GM12872 (cell line): ENCODE data around the gene EXD1.

Experiments
- CTCF ChIP-seq: IDR thresholded peaks from 3 replicates; pipeline ENCODE4 v1.5.1; 2011; ENCODE audit warnings: low read depth, mild to moderate bottlenecking, low read length, moderate library complexity; ENCODE audit not compliant: insufficient read depth

Gene EXD1

GRCh38 chr15:41218851-41219250, 11.7 kb downstream of the EXD1 start:
- TF ChIP-seq CTCF: no peak

- TF ChIP-seq CTCF: no peak
Observed at GRCh38 chr15:41215708-41216107, 14.8 kb downstream of the EXD1 start.

- no peak for TF ChIP-seq CTCF
Observed at GRCh38 chr15:41207687-41208448, 22.7 kb downstream of the EXD1 start.

GRCh38 chr15:41205315-41205714, 25.2 kb downstream of the EXD1 start:
- no peak for TF ChIP-seq CTCF

GRCh38 chr15:41203395-41203794, 27.2 kb downstream of the EXD1 start:
- no peak for TF ChIP-seq CTCF

GRCh38 chr15:41199470-41199869, 31.1 kb downstream of the EXD1 start:
- TF ChIP-seq CTCF: no peak

- TF ChIP-seq CTCF: no peak
Observed at GRCh38 chr15:41194444-41194843, 36.1 kb downstream of the EXD1 start.
